Middle frontal gyrus (tissue), 1 donor: ENCODE data around the gene FLOT2.
"Not testable (repeated sequence)": the region's sequence is repeated elsewhere in the genome, so short reads cannot be mapped to it uniquely, and the experiment has no call there.

Experiments used
- DNase-seq: peaks from one replicate; pipeline ENCODE4 v3.0.0-alpha.2; 2015; ENCODE audit warnings: low spot score; ENCODE audit errors: extremely low spot score

The FLOT2 gene

GRCh38 chr17:28916302-28916934 lies 18.9 kb upstream of the FLOT2 start:
- no peak for DNase-seq

DNA sequence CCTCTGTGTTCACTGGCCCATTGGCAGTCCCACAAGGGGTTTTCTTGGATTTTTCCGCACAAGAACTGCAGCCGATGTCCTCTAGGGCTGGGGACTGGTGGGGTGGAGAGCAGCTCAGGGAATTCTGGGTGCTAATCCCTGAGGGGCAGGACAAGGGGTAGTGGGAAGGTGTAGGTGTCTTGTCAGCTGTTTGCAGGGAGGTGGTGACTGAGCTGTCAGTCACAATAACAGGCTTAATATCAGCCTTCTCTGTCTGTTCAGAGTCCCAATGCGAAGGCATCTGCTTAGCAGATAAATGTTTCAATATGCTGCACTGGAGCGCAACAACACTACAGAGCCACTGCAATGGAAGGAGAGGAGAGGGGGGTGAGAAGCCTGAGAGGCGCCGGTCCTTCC lies 15.4 kb upstream of the FLOT2 start:
- DNase-seq = no peak

DNA sequence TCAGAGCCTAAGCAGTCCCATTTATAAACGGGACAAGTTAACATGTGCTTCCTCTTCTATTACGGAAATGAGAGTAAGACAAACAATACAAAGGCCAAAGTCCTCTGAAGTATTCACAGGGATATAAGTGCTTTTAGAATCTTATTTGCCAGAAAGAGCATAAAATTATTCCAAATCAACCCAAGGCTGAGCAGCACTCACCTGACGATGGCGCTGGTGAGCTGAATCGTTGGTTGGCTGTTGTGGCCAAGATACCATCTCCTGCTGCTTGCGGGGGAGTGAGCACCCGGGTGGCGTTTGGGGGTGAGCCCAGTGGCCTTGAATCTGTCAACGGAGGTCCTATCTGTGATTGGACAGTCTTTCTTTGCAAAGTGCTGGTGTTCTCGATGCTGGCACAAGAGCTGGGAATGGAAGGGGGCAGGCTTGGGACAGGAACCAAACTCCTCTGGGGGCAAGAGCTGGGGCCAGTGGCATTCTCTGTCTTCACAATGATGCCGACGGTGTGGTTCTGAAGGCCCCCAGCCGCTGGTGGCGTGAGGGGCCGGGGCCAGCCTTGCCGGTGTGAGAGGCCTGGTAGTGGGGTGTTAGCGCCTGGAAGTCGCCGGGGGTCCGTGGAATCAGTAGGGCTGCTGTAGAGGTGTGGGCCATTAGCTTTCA lies 14.9 kb upstream of the FLOT2 start:
- DNase-seq = no peak

GRCh38 chr17:28911411-28912045 lies 14.0 kb upstream of the FLOT2 start:
- no peak for DNase-seq

DNA sequence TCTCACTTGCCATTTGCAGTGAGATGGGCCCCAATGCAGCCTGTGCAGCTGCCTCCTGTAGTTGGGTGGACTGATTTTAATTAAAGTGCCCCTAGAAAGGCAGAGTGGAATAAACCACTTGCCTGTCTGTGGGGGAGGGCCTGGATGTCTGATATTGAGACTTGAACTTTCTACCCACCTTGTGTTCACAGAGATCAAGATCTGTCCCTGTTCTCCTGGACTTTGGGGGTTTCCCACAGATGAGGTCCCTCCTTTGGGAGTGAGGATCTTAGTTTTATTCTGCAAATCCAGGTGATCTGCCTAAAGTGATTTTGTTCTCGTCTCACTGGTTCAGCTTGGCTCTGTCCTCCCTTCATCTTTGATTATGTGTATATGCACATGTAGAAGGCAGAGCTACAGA lies 13.0 kb upstream of the FLOT2 start:
- no peak for DNase-seq

GRCh38 chr17:28908640-28909167 lies 11.2 kb upstream of the FLOT2 start:
- peak; percentile 20 for DNase-seq

DNA sequence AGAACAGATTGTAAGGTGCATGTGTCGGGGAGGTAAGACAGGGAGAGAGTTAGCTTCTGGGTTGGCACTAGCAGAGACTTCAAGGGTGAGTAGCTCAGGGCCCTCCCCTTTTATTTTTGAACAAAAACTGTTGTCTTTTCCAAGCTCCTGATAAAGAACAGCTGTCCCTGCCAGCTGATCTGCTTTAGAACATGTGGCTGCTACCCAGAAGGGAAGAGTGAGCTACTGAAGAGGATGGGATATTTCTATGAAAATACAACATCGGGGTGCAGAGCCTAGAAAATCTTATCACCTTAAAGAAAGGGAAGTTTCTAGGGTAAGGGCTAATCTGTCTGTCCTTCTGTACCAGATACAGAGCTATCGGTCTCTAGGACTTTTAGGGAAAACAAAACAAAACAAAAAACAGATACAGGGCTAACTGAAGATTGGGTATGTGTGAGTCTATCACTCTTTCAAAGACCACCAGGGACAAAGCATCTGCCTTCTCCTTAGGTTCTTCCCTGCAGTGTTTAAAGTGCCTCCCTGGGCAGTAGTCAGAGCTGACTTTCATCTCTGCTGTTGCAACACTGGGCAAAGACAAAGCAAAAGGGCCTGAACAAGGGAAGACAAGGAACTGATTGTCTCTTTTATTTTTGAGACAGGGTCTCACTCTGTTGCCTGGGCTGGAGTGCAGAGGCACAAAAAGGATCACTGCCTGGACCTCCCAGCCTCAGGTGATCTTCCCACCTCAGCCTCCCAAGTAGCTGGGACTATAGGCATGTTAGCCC lies 10.4 kb upstream of the FLOT2 start:
- no peak for DNase-seq

GRCh38 chr17:28906706-28907438 lies 9.3 kb upstream of the FLOT2 start:
- no peak for DNase-seq

DNA sequence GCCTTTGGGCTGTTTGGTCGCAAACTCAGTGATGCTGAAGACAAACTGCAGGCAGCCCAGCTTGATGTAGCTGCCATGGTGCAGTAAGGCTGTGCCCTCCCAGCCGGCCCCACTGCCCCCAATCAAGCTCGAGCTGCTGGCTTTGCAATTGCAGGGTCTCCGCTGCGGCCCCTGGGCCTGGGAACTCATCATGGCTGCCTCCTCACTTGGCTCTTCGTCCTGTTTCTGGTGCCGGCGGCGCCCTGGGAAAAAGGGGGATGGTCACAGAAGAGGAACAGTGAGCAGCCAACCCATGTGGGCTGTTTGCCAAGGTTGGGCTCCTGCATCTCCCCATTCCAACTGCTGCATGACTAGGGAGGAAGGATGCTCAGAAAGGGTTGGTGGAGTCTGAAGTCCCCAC lies 8.7 kb upstream of the FLOT2 start:
- no peak for DNase-seq

DNA sequence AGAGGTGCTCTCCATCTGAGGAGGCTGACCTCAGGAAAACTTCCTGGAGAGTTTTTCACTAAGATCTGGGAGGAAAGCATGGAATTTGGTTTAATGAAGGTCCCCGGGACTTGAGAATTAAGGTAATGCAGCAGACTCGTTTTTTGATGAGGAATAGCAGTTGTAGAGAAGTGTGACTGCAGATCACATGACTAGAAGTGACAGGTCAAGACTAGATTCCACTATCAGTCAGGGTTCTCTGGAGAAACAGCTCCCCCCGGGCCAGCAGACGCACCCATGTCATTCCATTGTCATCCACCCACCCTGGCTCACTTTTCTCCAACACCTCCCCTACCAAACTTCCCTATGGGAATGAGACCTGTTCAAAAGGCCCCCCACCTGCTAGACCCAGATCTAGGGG lies 7.3 kb upstream of the FLOT2 start:
- no peak for DNase-seq

- not testable (repeated sequence) for DNase-seq
Observed at GRCh38 chr17:28903546-28903841, 6.0 kb upstream of the FLOT2 start.

GRCh38 chr17:28902819-28903545 lies 5.4 kb upstream of the FLOT2 start, which contains the start of gene DHRS13:
Gene DHRS13, minus strand, starts transcription at chr17:28903079. Its CDS starts 135 bp downstream, at chr17:28902944.
- DNase-seq = peak; percentile 69

GRCh38 chr17:28901866-28902818 lies 4.6 kb upstream of the FLOT2 start:
- no peak for DNase-seq

GRCh38 chr17:28900986-28901726 lies 3.6 kb upstream of the FLOT2 start:
- DNase-seq = no peak

DNA sequence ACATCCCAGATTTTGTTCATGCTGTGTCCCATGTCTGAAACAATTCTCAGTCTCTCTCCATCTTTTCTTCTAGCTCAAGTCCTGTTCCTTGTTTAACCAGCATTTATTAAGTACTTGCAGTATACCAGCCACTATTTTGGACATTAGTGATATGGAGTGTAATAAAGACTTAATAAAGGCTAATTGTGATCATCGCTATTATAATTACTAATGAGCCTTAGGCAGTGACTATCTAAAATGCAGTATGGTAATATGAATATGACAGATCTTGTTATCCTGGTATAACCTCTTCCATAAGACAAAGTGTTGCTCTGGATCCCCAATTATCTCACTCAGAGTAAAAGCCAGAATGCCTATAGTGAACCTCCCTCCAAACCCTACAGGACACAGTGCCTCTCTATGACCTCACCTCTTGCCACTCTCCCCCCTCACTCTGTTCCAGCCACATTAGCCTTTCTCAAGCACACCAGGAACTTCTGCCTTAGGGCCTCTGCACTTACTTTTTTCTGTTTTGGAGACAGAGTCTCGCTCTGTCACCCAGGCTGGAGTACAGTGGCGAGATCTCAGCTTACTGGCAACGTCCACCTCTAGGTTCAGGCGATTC lies 1.8 kb upstream of the FLOT2 start:
- no peak for DNase-seq

DNA sequence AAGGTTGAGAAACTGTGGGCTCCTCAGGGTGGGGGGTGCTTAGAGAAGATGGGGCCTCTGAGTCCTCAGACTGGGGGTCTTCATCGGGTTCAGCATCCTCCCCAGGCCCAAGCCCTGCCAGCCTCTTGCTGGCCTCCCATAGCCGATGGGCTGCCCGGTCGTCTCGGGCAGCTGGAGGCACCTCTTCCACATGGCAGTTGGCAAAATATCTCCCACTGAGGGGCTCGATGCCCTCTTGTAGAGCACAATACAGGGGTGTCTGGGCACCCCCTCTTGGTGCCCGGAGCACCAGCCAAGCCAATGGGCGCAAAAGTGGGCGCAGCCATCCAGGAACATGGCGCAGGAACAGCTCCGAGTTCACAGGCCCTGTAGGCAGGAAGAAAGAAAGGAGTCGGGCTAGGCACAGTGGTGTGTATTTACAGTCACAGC lies 1.0 kb upstream of the FLOT2 start:
- no peak for DNase-seq

GRCh38 chr17:28897769-28898526 lies 415 bp upstream of the FLOT2 start:
- no peak for DNase-seq

DNA sequence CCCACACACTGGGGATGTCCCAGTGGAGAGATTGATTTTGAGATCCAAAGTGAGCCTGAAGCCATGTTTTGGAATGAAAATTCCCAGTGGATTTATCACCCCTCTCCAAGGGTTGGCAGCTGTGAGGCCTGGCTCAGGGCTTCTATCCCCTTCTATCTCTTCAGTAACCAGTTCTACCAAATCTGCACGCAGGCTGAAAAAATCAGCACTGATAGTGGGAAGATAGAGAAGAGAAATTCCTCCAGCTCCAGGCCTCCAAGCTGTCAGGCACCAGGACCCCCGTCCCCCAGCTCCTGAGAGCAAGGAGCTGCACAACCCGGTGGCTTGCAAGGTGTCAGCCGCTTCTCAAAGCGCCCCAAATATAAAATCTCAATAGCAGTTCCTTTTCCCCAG lies 1.0 kb downstream of the FLOT2 start:
- DNase-seq = no peak
